Stimulated activated CD8-positive, alpha-beta memory T cell treated with anti-CD3 and anti-CD28 coated beads, Interleukin-15, amount 100 ng/mL, for 24 hours (primary cell): Measurements from ENCODE around the gene REST.

Source experiments
- DNase-seq: peaks from one replicate; pipeline ENCODE4 v3.0.0-alpha.2; 2020; ENCODE audit warnings: low read depth

Gene REST

GRCh38 chr4:56977321-56978012 lies 69.8 kb downstream of the REST start, which contains the start of gene NOA1:
NOA1 (minus strand) TSS chr4:56977606; CDS start chr4:56977585, 21 bp downstream.
- peak; percentile 95 for DNase-seq

- peak; percentile 69 for DNase-seq
Observed at GRCh38 chr4:56978750-56979303, 71.1 kb downstream of the REST start, which contains the start of gene POLR2B. POLR2B (plus strand) TSS chr4:56978896; CDS start chr4:56978986, 90 bp downstream.

DNA sequence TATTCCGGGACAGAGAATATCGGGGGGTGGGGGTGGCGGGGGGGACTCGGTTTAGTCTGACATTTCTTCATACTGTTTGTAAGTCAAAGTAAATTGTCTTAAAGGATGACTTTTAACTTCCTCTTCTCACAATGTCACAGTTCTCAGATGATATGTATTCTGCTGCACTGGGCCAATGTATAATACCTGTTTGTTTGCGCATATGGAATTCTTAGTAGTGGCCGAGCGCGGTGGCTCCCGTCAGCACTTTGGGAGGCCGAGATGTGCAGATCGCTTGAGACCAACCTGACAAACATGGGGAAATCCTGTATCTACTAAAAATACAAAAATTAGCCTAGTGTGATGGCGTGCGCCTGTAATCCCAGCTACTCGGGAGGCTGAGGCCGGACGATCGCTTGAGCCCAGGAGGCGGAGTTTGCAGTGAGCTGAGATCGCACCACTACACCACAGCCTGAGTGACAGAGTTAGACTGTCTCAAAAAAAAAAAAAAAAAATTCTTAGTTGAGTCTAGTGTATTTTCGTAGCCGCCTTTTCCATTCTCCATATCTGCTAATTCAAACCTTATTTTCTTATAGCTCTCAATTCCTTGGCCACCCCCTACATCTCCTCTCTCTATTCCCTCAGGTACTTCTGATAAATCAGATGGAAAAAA lies 71.8 kb downstream of the REST start:
- no peak for DNase-seq

DNA sequence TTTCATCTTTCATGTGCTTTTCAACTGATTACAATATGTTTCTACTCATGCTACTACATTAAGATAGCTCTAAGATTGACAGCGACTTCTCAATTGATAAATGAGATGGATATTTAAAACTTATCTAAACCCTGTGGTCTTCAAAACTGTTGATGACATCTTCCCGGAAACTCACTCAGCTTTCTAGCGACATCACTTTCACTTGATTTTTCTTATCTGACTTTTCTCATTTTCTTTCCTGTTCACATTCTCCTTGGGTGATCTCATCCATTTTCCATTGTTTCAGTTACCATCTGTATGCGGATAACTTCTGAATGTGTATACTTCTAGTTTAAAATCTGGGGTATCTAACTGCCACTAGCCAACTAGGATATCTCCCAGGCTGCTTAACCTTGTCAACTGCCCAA lies 74.1 kb downstream of the REST start:
- DNase-seq = no peak

DNA sequence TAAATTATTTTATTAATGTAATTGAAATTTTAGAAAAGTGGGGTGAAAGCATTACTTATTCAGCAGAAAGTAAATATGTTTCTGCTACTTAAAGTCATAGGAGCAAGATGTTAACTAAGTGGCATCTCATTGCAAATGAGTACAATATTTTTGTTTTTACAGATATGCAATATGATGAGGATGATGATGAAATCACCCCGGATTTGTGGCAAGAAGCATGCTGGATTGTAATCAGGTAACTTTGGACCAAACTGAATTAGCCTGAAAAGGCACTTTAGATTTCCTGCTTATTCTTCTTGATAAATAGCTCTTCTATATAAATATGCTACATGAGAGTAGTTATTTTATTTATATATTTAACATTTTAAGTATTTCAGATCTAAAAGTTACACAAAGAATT lies 78.5 kb downstream of the REST start:
- no peak for DNase-seq

GRCh38 chr4:56986952-56987351 lies 79.3 kb downstream of the REST start:
- no peak for DNase-seq

GRCh38 chr4:56990109-56990905 lies 82.6 kb downstream of the REST start:
- DNase-seq = no peak

DNA sequence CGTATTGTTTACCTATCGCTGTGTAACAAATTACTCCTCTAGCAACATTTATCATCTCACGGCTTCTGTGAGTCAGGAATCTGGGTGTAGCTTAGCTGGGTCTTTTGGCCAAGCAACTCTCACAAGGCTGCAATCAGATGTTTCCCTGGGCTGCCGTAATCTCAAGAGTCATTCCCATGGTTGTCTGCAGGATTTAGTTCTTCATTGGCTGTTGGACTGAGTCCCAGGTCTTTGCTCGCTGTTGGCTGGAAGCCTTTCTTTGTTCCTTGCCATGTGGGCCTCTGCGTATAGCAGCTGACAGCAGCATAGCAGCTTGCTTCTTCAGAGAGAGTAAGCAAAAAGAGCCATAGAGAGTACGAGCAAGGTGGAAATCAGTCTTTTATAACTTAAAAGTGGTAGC lies 87.8 kb downstream of the REST start:
- no peak for DNase-seq

DNA sequence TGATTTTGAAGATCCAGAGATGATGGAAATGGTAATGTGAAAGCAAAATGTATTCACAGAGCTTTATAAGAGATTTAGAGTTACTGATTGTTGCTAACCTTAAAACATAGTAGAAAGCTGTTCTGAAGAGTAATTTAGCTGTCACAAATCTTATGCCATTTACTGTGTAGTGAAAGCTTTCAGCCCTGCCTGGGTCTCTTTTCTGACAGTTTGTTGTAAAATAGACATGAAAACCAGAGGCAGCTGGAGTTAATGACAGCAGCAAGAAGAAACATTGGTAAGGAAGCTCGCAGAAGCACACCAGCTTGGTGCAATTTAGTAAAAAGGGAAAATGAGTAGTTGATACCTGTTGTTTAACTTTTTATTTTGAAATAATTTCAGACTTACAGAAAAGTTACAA lies 92.1 kb downstream of the REST start:
- no peak for DNase-seq

DNA sequence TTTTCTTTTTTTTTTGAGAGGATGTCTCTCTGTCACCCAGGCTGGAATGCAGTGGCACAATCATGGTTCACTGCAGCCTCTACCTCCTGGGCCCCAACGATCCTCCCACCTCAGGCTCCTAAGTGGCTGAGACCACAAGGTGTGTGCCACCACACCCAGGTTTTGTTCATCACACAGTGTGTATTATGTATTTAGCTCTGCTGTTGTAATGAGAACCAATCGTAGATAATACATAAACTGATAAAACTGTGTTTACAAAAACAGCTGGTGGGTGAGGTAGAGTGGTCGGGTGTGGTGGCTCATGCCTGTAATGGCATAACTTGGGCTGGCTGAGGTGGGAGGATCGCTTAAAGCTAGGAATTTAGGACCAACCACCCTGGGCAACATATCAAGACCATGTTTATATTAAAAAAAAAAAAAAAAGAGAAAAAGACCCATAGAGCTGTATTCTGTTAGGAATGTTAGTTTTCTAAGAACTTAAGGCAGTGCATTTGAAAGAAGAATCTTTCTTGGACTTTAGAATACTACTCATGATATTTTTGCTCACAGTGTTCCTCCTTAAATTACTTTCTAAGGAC lies 105.9 kb downstream of the REST start:
- no peak for DNase-seq
